ENCODE measurements around the gene PWWP2A.

Gene PWWP2A

DNA sequence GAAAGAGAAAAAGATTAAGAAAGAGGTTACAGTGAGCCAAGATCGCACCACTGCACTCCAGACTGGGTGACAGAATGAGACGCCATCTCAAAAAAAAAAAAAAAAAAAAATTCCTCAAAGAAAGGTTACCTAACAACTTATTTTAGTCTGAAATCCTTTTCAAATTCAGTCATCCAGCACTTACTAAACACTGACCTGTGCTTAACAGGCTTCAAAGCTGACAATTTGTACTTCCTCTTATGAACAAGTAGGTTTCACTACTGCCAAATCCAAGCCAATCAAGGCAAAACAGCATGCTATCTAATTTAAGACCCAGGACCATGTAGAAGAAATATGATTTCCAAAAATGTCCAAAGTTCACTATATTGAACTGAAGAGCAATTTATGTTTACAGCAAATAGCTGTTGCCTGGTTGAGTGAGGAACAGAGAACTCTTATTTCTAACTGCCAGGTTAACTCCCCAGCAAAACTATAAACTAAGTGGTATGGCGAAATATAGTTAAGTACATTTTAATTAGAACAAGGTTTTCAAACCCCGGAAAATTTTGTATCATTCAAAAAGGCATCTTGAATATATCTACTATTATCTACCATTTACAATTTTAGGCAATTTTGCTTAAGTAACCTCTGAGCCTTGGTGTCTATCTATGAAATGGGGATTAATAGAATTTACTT is 13.4 kb downstream of the PWWP2A start:
- H3K4me2 ChIP-seq (ENCODE audit: low read length) = peak overlapping the region; percentile 48
- TF ChIP-seq, protein P1, sequence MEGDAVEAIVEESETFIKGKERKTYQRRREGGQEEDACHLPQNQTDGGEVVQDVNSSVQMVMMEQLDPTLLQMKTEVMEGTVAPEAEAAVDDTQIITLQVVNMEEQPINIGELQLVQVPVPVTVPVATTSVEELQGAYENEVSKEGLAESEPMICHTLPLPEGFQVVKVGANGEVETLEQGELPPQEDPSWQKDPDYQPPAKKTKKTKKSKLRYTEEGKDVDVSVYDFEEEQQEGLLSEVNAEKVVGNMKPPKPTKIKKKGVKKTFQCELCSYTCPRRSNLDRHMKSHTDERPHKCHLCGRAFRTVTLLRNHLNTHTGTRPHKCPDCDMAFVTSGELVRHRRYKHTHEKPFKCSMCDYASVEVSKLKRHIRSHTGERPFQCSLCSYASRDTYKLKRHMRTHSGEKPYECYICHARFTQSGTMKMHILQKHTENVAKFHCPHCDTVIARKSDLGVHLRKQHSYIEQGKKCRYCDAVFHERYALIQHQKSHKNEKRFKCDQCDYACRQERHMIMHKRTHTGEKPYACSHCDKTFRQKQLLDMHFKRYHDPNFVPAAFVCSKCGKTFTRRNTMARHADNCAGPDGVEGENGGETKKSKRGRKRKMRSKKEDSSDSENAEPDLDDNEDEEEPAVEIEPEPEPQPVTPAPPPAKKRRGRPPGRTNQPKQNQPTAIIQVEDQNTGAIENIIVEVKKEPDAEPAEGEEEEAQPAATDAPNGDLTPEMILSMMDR (IDR thresholded peaks at IDR 0.05; ENCODE audit: low read depth, low read length) = no peak
- TF ChIP-seq EZH2phosphoT487 (IDR thresholded peaks at IDR 0.05; ENCODE audit: low read depth) = no peak
- H3K27ac ChIP-seq (ENCODE audit: low read length) = peak overlapping the region; percentile 42
- H3K4me1 ChIP-seq (ENCODE audit: low read length) = peaks cover 20% of the 10 kb centered on the region
- no peak overlapping the region for H2AFZ ChIP-seq (ENCODE audit: low read depth, low read length)
- peaks cover 3% of the 10 kb centered on the region for H3K36me3 ChIP-seq (replicated peaks; ENCODE audit: low read depth, low read length)
- H3K79me2 ChIP-seq (ENCODE audit: low read length) = peaks cover 14% of the 10 kb centered on the region; the same call in 1 of the 2 replicates
- H3K9me3 ChIP-seq (ENCODE audit: insufficient read depth, low read length) = no peaks in the 10 kb centered on the region
- H3K27me3 ChIP-seq (ENCODE audit: low read depth, low read length) = no peaks in the 10 kb centered on the region
- H4K20me1 ChIP-seq (ENCODE audit: insufficient read depth, low read length) = peaks cover 7% of the 10 kb centered on the region
- H3K4me3 ChIP-seq (ENCODE audit: low read length) = 0 out of 2 replicates have a peak overlapping the region, but pooled peaks have one; percentile 22
- H3K9ac ChIP-seq (ENCODE audit: low read length) = no peak overlapping the region

DNA sequence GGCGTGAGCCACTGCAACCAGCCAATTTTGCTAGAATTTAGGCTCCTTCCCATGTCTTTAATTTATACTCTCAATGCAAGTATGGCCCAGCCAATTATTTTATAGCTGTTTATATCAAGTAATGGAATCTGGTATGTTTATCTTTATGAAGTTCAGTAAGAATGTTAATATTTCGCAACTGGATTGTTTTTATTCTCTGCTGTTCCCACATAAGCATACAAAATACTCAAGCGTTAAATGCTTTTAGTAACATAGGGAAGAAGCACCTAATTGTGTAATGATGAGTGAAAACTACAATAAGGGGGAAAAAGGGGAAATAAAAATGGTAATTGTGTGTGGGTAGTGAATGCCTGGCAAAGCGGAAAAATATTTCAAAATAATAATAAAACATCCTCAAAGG is 21.3 kb downstream of the PWWP2A start:
- Histone ChIP-seq H3K4me2 (ENCODE audit: low read length) (no peak overlapping the region; the same call in 1 of the 2 replicates), H3K9me3 (ENCODE audit: insufficient read depth, low read length) (no peaks in the 10 kb centered on the region), H3K79me2 (ENCODE audit: low read length) (no peaks in the 10 kb centered on the region), H3K4me3 (ENCODE audit: low read length) (no peak overlapping the region), H4K20me1 (ENCODE audit: insufficient read depth, low read length) (peaks cover 12% of the 10 kb centered on the region), H3K9ac (ENCODE audit: low read length) (no peak overlapping the region), H3K27ac (ENCODE audit: low read length) (no peak overlapping the region), H3K36me3 (replicated peaks; ENCODE audit: low read depth, low read length) (peaks cover 9% of the 10 kb centered on the region), H2AFZ (ENCODE audit: low read depth, low read length) (no peak overlapping the region), H3K27me3 (ENCODE audit: low read depth, low read length) (no peaks in the 10 kb centered on the region), H3K4me1 (ENCODE audit: low read length) (peaks cover 24% of the 10 kb centered on the region)
- TF ChIP-seq EZH2phosphoT487 (IDR thresholded peaks at IDR 0.05; ENCODE audit: low read depth) = no peak
- TF ChIP-seq, protein P1 (IDR thresholded peaks at IDR 0.05; ENCODE audit: low read depth, low read length) = no peak

DNA sequence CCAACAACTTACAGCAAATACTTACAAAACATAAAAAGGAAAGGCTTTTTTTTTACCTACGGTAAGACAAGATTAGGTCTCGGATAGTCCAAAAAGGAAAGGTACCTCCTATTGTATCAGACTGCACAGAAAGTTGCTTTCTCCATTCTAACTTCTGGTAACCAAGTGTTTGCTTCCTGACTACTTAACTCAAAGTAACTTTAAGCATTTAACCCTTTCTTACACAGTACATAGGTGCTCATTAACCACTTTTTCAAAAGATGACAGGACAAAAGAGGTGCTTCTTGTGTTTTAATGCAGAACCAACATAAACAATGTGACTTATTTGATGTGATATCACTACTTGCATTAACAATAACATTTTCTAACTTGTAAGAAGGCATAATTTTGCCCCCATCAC is 23.1 kb downstream of the PWWP2A start:
- Histone ChIP-seq H3K4me1 (ENCODE audit: low read length) (peaks cover 36% of the 10 kb centered on the region), H3K79me2 (ENCODE audit: low read length) (no peaks in the 10 kb centered on the region), H4K20me1 (ENCODE audit: insufficient read depth, low read length) (peaks cover 16% of the 10 kb centered on the region), H3K27ac (ENCODE audit: low read length) (no peak overlapping the region), H3K9ac (ENCODE audit: low read length) (no peak overlapping the region), H3K36me3 (replicated peaks; ENCODE audit: low read depth, low read length) (peaks cover 20% of the 10 kb centered on the region), H2AFZ (ENCODE audit: low read depth, low read length) (no peak overlapping the region), H3K4me2 (ENCODE audit: low read length) (no peak overlapping the region), H3K9me3 (ENCODE audit: insufficient read depth, low read length) (no peaks in the 10 kb centered on the region), H3K27me3 (ENCODE audit: low read depth, low read length) (no peaks in the 10 kb centered on the region), H3K4me3 (ENCODE audit: low read length) (no peak overlapping the region)
- TF ChIP-seq, protein P1 (IDR thresholded peaks at IDR 0.05; ENCODE audit: low read depth, low read length) = no peak
- no peak for TF ChIP-seq EZH2phosphoT487 (IDR thresholded peaks at IDR 0.05; ENCODE audit: low read depth)

DNA sequence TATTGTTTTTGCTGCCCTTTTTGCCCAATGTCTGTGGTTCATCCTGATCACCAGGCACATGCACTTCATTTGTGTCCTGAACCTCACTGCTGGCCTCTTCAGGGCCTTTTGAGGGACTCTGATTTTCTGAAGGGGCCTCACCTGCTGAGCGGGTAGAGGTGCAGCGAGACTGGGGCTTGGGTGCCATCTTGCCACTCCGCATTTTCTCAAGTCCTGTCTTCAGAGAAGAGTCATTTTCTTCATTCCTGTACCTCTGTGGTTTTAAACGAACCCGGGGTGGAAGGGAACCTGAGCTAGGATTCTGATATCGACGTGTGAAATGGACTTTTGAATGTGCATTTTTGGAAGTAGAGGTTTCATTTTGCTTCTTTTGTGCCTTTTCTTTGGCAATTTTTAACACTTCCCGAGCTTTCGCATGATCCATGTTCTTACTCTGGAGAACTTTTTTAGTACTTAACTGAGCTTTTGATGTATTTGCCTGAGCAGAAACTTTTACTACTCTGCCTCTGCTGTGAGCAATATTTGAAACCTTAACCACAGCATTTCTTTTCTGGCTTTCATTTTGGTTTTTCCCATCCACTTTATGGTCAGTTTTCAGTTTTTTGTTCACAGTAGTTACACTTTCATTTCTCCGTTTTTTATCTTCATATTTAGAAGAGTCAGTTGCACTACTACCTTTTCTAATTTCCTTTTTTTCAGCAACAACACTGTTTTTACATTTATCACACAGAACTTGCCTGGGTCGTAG is 26.1 kb downstream of the PWWP2A start:
- Histone ChIP-seq H3K9ac (ENCODE audit: low read length) (peak overlapping the region; percentile 26; the same call in 1 of the 2 replicates), H3K27me3 (ENCODE audit: low read depth, low read length) (no peaks in the 10 kb centered on the region), H3K4me3 (ENCODE audit: low read length) (peak overlapping the region; percentile 57), H3K27ac (ENCODE audit: low read length) (peak overlapping the region; percentile 63), H2AFZ (ENCODE audit: low read depth, low read length) (no peak overlapping the region), H3K79me2 (ENCODE audit: low read length) (no peaks in the 10 kb centered on the region), H3K4me2 (ENCODE audit: low read length) (peak overlapping the region; percentile 76), H3K9me3 (ENCODE audit: insufficient read depth, low read length) (no peaks in the 10 kb centered on the region), H4K20me1 (ENCODE audit: insufficient read depth, low read length) (peaks cover 13% of the 10 kb centered on the region), H3K4me1 (ENCODE audit: low read length) (peaks cover 44% of the 10 kb centered on the region), H3K36me3 (replicated peaks; ENCODE audit: low read depth, low read length) (peaks cover 18% of the 10 kb centered on the region)
- TF ChIP-seq EZH2phosphoT487 (IDR thresholded peaks at IDR 0.05; ENCODE audit: low read depth) = no peak
- TF ChIP-seq, protein P1 (IDR thresholded peaks at IDR 0.05; ENCODE audit: low read depth, low read length) = no peak
